GM15510 (cell line): ENCODE data around the gene PCDHAC2.

Source experiments
- POLR2A ChIP-seq: IDR thresholded peaks from 3 replicates; pipeline ENCODE4 v1.6.1; 2011; ENCODE audit warnings: borderline replicate concordance; ENCODE audit not compliant: insufficient read length; ENCODE audit errors: extremely low read depth

The PCDHAC2 gene

GRCh38 chr5:140966293-140967225, at the start of gene PCDHAC2:
TSS of gene PCDHAC2 (plus strand) at chr5:140966476. CDS start at chr5:140966767, 291 bp downstream.
- no peak for TF ChIP-seq POLR2A

GRCh38 chr5:140923601-140924000, 42.7 kb upstream of the PCDHAC2 start:
- no peak for TF ChIP-seq POLR2A

- TF ChIP-seq POLR2A = no peak
Observed at GRCh38 chr5:140925806-140926442, 40.4 kb upstream of the PCDHAC2 start, which contains the start of gene PCDHAC1. TSS of gene PCDHAC1 (plus strand) at chr5:140926299. CDS start at chr5:140926893, 594 bp downstream.

GRCh38 chr5:140926443-140927227, 39.6 kb upstream of the PCDHAC2 start:
- no peak for TF ChIP-seq POLR2A

GRCh38 chr5:140927228-140927573, 39.1 kb upstream of the PCDHAC2 start:
- TF ChIP-seq POLR2A = no peak

- TF ChIP-seq POLR2A = no peak
Observed at GRCh38 chr5:140934964-140935606, 31.2 kb upstream of the PCDHAC2 start.

- TF ChIP-seq POLR2A = no peak
Observed at GRCh38 chr5:140946578-140946977, 19.7 kb upstream of the PCDHAC2 start.

GRCh38 chr5:140951636-140952035, 14.6 kb upstream of the PCDHAC2 start:
- TF ChIP-seq POLR2A = no peak

GRCh38 chr5:140953234-140953633, 13.0 kb upstream of the PCDHAC2 start:
- no peak for TF ChIP-seq POLR2A

- no peak for TF ChIP-seq POLR2A
Observed at GRCh38 chr5:140962190-140962589, 4.1 kb upstream of the PCDHAC2 start.

GRCh38 chr5:140964356-140964755, 1.9 kb upstream of the PCDHAC2 start:
- TF ChIP-seq POLR2A = no peak

- no peak for TF ChIP-seq POLR2A
Observed at GRCh38 chr5:140965905-140966292, 377 bp upstream of the PCDHAC2 start.

- TF ChIP-seq POLR2A = no peak
Observed at GRCh38 chr5:140967226-140967893, 1.1 kb downstream of the PCDHAC2 start.

GRCh38 chr5:140969880-140970279, 3.6 kb downstream of the PCDHAC2 start:
- no peak for TF ChIP-seq POLR2A
